ENCODE data around the gene GPR78.

DNA sequence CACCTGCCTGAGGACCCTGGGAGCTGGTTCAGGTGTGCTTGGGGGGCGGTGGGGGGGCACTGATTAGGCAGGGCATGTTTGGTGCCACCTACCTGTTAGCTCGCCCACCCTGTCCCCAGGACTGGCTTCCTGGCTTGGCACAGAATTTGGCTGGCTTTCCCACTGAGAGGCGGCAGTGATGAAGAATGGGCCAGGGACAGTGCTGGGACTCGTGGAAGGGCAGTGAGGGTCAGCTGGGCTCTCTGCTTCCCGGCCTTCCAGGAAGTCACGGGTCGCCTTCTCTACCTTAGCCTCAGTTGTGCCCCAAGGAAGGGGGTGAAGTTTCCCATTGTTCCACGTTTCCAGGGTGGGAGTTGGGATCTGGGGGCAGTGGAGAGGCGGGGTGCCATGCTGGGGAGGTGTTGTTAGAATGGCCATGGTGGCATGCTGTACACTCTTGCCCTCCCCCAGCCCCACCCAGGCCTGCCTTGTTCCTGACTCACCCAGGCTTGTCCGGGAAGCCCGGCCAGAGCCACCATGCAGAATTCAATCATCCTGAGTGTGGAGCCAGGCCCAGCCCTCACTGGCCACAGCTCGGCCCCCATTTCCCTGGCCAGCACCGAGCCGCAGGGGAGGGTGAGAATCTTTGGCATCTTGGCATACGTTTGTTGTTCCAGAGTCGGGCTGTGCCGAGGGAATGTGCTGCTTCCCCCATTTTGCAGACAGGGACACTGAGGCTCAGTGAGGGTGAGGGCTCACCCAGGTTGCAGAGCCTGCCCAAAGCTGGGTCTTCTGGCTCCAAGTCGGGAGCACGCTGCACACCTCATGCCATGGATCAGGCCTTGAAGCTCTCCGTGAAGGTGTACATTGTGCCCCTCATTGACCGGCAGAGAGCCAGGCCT is 21.9 kb upstream of the GPR78 start:
- TF ChIP-seq EZH2phosphoT487 (IDR thresholded peaks at IDR 0.05; ENCODE audit: insufficient read depth, low read depth): no peak
- TF ChIP-seq EZH2 (IDR thresholded peaks at IDR 0.05; ENCODE audit: insufficient read depth, poor library complexity, severe bottlenecking): no peak
